MM.1S (cell line): ENCODE data around the gene RAPGEF4.

Experiments used
- DNase-seq: peaks from one replicate; pipeline ENCODE4 v3.0.0-alpha.2; 2015
- H2AFZ ChIP-seq: fragments of 300-600 bp; sonication (generic); 2 replicates; pipeline ENCODE4 v1.6.0; 2016; ENCODE audit warnings: antibody characterized with exemption, low read length
- H3F3A ChIP-seq: fragments of 300-600 bp; sonication (generic); 2 replicates; pipeline ENCODE4 v1.6.1; 2016; ENCODE audit warnings: mild to moderate bottlenecking, antibody characterized with exemption, low read length, moderate library complexity, mixed read lengths; ENCODE audit not compliant: insufficient read depth
- H3K27ac ChIP-seq: fragments of 300-600 bp; sonication (generic); 2 replicates; pipeline ENCODE4 v1.5.1; 2016; ENCODE audit warnings: mild to moderate bottlenecking, low read length
- H3K27me3 ChIP-seq: fragments of 300-600 bp; sonication (generic); replicated peaks from 2 replicates; pipeline ENCODE4 v1.6.0; 2016; ENCODE audit warnings: low read length; ENCODE audit not compliant: insufficient read depth
- H3K36me3 ChIP-seq: fragments of 300-600 bp; sonication (generic); replicated peaks from 2 replicates; pipeline ENCODE4 v1.6.1; 2016; ENCODE audit warnings: mild to moderate bottlenecking, low read length, mixed read lengths; ENCODE audit not compliant: insufficient read depth
- H3K4me1 ChIP-seq: fragments of 300-600 bp; sonication (generic); 2 replicates; pipeline ENCODE4 v1.6.1; 2016; ENCODE audit warnings: low read length, mixed read lengths
- H3K4me2 ChIP-seq: fragments of 300-600 bp; sonication (generic); 2 replicates; pipeline ENCODE4 v1.6.0; 2016; ENCODE audit warnings: low read depth, low read length
- H3K4me3 ChIP-seq: fragments of 300-600 bp; sonication (generic); 2 replicates; pipeline ENCODE4 v1.5.1; 2016; ENCODE audit warnings: low read length, mixed read lengths
- H3K79me2 ChIP-seq: fragments of 300-600 bp; sonication (generic); 2 replicates; pipeline ENCODE4 v1.6.1; 2016; ENCODE audit warnings: mixed run types, low read length, mixed read lengths
- H3K9ac ChIP-seq: fragments of 300-600 bp; sonication (generic); 2 replicates; pipeline ENCODE4 v1.6.1; 2016; ENCODE audit warnings: low read length, mixed read lengths
- H3K9me2 ChIP-seq: fragments of 300-600 bp; sonication (generic); replicated peaks from 2 replicates; pipeline ENCODE4 v1.6.1; 2016; ENCODE audit warnings: mild to moderate bottlenecking, low read length, mixed read lengths; ENCODE audit not compliant: insufficient read depth
- H3K9me3 ChIP-seq: fragments of 300-600 bp; sonication (generic); replicated peaks from 2 replicates; pipeline ENCODE4 v1.6.1; 2016; ENCODE audit warnings: mild to moderate bottlenecking, low read length, mixed read lengths; ENCODE audit not compliant: insufficient read depth
- H4K20me1 ChIP-seq: fragments of 300-600 bp; sonication (generic); 2 replicates; pipeline ENCODE4 v1.6.1; 2016; ENCODE audit warnings: mild to moderate bottlenecking, low read length, moderate library complexity, mixed read lengths; ENCODE audit not compliant: insufficient read depth
- EZH2 ChIP-seq: fragments of 300-600 bp; sonication (generic); optimal IDR thresholded peaks from 2 replicates; pipeline ENCODE3; 2017; ENCODE audit warnings: low read depth, mild to moderate bottlenecking, antibody characterized with exemption, low read length, mixed read lengths
- EZH2phosphoT487 ChIP-seq: fragments of 300-600 bp; sonication (generic); IDR thresholded peaks from 2 replicates; pipeline ENCODE4 v1.6.1; 2018; ENCODE audit warnings: antibody characterized with exemption, low read length
- TF ChIP-seq, protein P1 (sequence below): fragments of 300-600 bp; sonication (generic); IDR thresholded peaks from 2 replicates; pipeline ENCODE4 v1.5.1; 2016; ENCODE audit warnings: antibody characterized with exemption, low read length, mixed read lengths

The RAPGEF4 gene

DNA sequence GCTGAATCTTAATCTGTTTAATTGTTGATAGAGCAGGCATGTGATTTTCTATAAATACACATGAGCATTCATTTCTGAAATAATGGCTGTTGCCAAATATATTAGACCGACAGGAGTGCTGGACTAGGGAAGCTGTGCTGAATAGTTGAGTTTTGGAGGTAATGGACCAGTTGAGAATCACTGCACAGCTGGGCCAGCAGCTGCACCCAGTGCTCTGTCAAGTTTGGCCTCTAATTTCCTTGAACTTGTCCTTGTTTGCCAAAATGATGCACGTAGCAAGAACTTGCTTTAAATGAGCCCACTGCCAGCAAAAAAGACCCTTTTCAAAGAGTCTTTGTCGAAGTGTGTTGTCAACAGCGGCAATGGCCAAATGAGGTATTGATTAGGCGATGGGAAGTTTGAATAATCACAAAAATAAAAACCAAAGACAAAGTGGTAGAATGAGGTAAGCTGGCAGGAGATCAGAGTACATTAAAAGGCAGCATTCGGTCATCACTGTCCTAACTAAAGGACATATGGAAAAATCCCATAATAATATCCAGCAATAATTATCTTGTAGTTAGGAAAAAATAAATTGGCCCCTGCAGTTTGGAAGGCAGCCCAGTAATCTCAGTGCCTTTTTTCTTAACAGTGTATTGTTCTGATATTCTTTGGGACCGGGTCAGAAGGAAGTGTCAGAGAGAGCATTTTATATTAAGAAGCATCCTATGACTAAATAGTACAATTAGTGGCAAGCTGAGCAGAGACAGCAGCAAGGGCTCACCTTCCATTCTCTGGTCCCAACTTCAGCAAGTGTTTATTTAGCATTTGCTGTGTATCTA, 126.2 kb downstream of the RAPGEF4 start:
- H3K9ac ChIP-seq, result no peak overlapping the region
- no peaks in the 10 kb centered on the region for H3K9me2 ChIP-seq
- H3K79me2 ChIP-seq, result no peaks in the 10 kb centered on the region
- H3K4me1 ChIP-seq, result no peaks in the 10 kb centered on the region
- H3K36me3 ChIP-seq, result no peaks in the 10 kb centered on the region
- DNase-seq, result no peak
- H3K27ac ChIP-seq, result no peak overlapping the region
- H3K4me2 ChIP-seq, result no peak overlapping the region
- H3K9me3 ChIP-seq, result no peaks in the 10 kb centered on the region
- no peaks in the 10 kb centered on the region for H3F3A ChIP-seq
- H3K27me3 ChIP-seq, result no peaks in the 10 kb centered on the region
- no peak overlapping the region for H2AFZ ChIP-seq
- H4K20me1 ChIP-seq, result no peaks in the 10 kb centered on the region
- H3K4me3 ChIP-seq, result no peak overlapping the region
- TF ChIP-seq, protein P1, sequence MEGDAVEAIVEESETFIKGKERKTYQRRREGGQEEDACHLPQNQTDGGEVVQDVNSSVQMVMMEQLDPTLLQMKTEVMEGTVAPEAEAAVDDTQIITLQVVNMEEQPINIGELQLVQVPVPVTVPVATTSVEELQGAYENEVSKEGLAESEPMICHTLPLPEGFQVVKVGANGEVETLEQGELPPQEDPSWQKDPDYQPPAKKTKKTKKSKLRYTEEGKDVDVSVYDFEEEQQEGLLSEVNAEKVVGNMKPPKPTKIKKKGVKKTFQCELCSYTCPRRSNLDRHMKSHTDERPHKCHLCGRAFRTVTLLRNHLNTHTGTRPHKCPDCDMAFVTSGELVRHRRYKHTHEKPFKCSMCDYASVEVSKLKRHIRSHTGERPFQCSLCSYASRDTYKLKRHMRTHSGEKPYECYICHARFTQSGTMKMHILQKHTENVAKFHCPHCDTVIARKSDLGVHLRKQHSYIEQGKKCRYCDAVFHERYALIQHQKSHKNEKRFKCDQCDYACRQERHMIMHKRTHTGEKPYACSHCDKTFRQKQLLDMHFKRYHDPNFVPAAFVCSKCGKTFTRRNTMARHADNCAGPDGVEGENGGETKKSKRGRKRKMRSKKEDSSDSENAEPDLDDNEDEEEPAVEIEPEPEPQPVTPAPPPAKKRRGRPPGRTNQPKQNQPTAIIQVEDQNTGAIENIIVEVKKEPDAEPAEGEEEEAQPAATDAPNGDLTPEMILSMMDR, result no peak
- TF ChIP-seq EZH2 (no peak), EZH2phosphoT487 (no peak)

DNA sequence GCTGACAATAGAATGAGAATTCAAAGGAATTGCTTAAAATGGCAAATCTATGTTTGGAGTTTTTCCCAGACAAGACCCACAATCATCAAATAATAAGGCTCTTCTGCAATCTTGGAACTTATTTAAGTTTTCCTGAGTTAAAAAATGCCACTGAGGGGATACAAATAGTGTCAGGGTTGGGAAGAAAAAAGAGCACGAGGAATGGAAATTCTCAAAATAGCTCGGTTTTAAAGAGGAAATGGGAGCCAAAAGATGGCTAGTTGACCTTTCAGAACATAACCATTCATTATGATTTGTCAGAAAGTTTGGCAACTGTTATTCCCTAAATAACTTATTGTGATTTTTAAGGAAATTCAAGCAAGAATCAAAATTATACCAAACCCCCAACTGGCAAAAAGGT, 127.7 kb downstream of the RAPGEF4 start:
- Histone ChIP-seq H3K9me3 (no peaks in the 10 kb centered on the region), H3K79me2 (no peaks in the 10 kb centered on the region), H2AFZ (no peak overlapping the region), H3K36me3 (no peaks in the 10 kb centered on the region), H3F3A (no peaks in the 10 kb centered on the region), H3K4me2 (no peak overlapping the region), H3K9ac (no peak overlapping the region), H4K20me1 (no peaks in the 10 kb centered on the region), H3K4me1 (no peaks in the 10 kb centered on the region), H3K27me3 (no peaks in the 10 kb centered on the region), H3K27ac (no peak overlapping the region), H3K9me2 (no peaks in the 10 kb centered on the region), H3K4me3 (no peak overlapping the region)
- TF ChIP-seq, protein P1, result no peak
- TF ChIP-seq EZH2 (no peak), EZH2phosphoT487 (no peak)
- DNase-seq, result no peak

GRCh38 chr2:172864182-172864581, 128.5 kb downstream of the RAPGEF4 start:
- H3K79me2 ChIP-seq, result no peaks in the 10 kb centered on the region
- H3K9ac ChIP-seq, result no peak overlapping the region
- no peaks in the 10 kb centered on the region for H3F3A ChIP-seq
- TF ChIP-seq EZH2 (no peak), EZH2phosphoT487 (no peak)
- TF ChIP-seq, protein P1, result peak; percentile 57
- no peaks in the 10 kb centered on the region for H3K27me3 ChIP-seq
- H3K4me1 ChIP-seq, result no peaks in the 10 kb centered on the region
- no peak overlapping the region for H3K27ac ChIP-seq
- H3K4me3 ChIP-seq, result no peak overlapping the region
- H4K20me1 ChIP-seq, result no peaks in the 10 kb centered on the region
- H2AFZ ChIP-seq, result no peak overlapping the region
- H3K9me2 ChIP-seq, result no peaks in the 10 kb centered on the region
- DNase-seq, result peak; percentile 11
- no peaks in the 10 kb centered on the region for H3K9me3 ChIP-seq
- no peaks in the 10 kb centered on the region for H3K36me3 ChIP-seq
- H3K4me2 ChIP-seq, result no peak overlapping the region
